ENCODE data around the gene UNC119B.

DNA sequence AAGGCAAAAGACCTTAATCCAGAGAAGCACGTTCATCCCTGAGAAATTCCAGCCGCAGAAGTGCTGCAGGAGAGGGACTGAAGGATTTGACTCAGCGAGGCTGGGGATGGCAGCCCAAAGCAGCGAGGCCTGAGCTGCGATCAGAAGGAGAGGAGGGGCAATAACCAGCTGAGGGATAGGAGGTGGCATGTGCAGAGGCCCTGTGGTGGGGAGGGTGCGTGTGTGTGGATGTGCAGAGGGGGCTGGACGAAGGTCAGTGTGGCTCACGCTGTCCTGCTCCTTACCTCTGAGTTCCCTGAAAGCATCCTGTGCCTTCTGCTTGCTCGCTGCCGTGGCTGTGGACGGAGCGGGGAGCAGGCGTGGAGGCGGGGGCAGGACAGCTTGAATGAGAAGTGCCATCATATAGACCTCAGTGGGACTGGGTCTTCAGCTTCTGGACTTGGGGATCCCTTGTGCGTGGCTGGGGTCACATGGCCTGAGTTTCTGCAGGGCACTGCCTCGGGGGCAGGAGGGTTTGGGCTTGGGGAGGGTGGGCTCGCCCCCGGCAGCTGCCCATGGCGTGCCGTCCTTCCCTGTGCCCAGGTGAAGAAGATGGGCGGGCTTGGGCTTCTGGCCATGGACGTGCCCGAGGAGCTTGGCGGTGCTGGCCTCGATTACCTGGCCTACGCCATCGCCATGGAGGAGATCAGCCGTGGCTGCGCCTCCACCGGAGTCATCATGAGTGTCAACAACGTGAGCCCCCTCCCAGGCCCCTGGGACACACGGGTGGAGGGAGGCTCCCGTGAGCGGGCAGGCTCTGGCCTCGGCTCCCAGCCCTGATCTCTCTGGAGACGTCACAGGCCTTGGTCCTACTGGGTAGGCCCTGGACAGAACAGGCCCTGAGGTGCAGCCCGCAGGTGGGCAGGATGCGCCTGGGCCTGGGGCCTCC, 26.4 kb downstream of the UNC119B start:
- no peak for TF ChIP-seq CTCF (IDR thresholded peaks at IDR 0.05)
- no peak for TF ChIP-seq EP300 (IDR thresholded peaks at IDR 0.05)
- no peak for TF ChIP-seq POLR2AphosphoS5 (IDR thresholded peaks at IDR 0.05)

Measured in upper lobe of left lung (tissue), 4 donors.